Activated gamma-delta T cell treated with anti-CD3 and anti-CD28 coated beads, Interleukin-2, amount 50 U/mL, for 16 hours (primary cell): ENCODE data around the gene DHRS7.
"Not testable (repeated sequence)": the region's sequence is repeated elsewhere in the genome, so short reads cannot be mapped to it uniquely, and the experiment has no call there.

ENCODE experiments used
- DNase-seq: peaks from one replicate; pipeline ENCODE4 v3.0.0-alpha.2; 2020; ENCODE audit warnings: low read depth

DHRS7 gene

DNA sequence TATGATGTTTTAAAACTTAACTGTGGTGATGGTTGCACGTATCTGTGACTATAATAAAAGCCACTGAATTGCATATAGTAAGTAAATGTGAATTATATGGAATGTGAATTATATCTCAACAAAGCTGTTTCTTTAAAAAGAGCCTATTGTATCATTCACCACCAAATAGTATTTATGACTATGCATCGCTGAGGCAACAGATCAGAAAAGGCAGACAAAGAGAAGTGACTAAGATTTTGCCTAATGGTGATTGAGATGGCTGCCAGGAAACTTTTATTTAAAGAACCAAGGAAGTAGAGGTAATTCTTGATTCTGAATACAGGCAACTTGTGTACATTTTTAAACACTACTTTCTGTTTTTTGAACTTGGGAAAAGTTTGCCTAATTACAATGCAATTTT, 31.7 kb downstream of the DHRS7 start:
- no peak for DNase-seq

DNA sequence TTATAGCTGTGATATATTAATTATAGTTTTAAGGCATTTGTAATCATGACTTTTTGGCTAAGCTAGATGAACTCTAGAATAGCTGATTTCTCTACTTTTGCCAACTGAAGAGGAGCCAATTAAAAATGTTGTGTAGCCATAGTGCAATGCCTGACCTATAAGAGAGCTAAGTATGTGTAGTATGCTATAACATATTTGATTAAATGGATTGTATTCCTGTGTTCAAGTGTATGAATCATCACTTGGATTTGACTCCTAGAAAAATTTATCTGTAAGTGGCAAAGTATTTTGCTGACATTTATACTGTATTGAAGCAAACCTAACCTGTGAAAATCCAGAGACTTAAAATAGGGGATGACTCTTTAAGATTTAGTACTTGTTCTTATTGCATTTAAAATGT, 39.3 kb downstream of the DHRS7 start:
- no peak for DNase-seq

DNA sequence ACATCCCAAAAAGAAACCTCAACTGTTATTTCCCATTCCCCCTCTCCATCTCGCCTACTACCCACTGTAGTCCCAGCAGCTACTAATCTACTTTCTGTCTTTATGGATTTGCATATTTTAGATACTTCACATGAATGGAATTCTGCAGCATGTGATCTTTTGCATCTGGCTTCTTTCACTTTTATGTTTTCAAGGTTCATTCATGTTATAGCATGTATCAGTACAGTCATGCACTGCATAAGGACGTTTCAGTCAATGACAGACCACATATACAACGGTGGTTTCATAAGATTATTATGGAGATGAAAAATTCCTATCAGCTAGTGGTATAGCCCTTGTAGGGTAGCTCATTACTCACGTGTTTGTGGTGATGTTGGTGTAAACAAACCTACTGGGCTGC, 49.0 kb downstream of the DHRS7 start:
- no peak for DNase-seq

DNA sequence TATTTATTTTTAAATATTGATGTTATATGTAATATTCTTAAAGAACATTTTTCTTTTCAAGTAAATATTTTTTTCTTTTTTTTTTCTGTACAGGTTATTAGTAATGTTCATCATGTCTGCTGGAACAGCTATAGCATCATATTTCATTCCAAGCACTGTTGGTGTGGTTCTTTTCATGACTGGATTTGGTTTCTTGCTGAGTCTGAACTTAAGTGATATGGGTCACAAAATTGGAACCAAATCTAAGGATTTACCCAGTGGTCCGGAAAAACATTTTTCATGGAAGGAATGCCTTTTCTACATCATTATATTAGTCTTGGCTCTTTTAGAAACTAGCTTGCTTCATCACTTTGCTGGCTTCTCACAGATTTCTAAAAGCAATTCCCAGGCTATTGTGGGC, 50.3 kb downstream of the DHRS7 start:
- DNase-seq: no peak

DNA sequence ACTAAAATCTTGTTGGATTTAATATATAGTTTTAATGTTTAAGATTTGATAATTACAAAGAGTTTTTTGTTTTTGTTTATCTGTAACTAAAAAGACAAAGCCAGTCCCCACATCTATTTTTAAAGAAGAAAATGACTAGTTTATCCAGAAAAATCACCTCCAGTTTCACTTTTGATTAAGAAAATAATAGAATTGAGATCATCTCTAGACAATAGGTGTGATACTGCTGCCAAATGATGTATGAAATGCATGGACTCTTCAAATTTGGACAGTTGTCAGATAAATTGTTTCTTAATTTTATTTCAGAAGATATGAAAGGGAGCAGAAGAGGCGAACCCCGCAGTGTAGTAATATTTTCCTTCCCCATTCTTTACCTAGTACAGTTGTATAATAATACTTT, 53.5 kb downstream of the DHRS7 start:
- no peak for DNase-seq

DNA sequence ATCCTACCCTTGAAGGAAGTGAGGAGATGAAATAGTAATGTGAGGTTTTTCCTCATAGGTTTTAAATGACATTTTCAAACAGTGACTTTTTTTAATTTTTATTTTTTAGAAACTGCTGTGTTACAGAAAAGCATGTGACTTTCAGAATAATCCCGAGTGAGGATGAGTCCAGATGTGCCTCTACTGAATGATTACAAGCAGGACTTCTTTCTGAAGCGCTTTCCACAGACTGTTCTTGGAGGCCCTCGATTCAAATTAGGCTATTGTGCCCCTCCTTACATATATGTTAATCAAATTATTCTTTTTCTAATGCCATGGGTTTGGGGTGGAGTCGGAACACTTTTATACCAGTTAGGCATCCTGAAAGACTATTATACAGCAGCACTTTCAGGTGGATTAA, 57.7 kb downstream of the DHRS7 start:
- DNase-seq: no peak

DNA sequence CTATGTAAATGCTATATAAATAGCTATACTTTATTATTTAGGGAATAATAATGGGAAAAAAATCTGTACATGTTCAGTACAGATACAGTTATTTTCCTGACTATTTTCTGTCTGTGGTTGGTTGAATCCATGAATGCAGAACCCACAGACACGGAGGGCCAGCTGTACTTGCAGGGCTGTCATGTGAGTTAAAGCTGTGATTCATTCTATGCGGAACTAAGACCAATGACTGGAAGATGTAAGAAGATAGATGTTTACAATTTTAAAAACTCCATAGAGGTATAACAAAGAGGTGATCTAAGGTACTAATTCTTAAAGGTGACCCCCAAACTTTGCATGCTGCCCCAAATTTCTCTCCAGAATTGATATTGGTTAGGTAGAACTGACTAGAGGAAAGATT, 58.9 kb downstream of the DHRS7 start:
- DNase-seq: no peak

DNA sequence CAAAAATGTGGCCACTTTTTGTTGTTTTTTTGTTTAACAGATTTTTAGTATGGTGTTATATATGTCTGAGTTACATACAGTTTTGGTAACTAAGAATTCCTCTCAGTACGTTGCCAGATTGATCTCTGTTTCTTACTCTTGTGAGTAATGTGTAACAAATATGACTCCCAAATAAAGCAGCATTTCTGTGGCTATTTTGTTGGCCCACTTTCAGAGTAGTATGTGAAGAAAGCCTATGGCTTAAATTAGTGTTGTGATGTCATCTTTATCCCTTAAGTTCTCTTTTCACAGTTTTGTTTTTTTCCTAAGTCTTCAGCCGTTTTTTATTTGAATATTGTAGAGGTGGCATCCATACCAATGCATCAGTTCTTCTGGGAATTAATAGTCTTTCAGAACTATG, 62.8 kb downstream of the DHRS7 start:
- DNase-seq: no peak

DNA sequence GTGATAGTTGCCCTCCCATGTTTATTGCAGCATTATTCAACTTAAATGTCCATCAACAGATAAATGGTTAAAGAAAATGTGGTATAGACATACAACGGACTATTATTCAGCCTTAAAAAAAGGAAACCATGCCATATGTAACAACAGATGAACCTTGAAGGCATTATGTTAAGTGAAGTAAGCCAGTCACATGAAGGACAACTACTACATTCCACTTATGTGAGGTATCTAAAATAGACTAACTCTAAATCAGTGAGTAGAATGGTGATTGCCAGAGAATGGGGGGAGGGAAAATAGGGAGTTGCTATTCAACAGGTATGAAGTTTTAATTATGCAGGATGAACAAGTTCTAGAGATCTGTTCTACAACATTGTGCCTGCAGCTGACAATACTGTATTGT, 63.4 kb downstream of the DHRS7 start:
- no peak for DNase-seq

DNA sequence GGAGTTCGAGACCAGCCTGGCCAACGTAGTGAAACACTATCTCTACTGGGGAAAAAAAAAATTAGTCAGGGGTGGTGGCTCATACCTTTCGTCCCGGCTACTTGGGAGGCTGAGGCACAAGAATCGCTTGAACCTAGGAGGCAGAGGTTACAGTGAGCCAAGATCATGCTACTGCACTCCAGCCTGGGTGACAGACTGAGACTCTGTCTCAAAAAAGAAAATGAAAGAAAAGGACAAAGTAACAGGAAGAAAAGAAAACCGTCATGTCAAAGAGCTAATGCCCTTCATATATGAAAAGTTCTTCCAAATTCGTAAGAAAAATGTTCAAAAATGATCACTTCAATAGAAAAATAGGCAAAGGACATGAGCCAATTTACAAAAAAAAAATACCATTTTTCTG, 65.3 kb downstream of the DHRS7 start:
- DNase-seq: not testable (repeated sequence)

DNA sequence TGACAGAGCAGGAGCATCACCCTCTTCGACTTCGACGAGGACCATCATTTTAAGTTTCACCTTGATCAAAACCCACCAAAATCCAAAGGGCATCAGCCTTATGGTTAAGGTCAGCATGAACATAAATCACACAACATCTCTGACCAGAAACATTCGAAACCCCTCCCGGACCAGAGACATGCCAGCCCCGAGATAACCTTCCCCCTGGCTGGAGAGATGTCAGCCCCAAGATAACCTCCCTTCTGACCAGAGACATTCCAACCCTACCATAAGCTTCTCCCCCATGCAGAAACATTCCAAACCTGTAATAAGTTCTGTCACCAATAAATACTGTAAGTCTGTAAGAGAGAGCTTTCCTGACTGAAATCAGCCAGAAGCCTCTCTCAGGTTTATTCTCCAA, 67.2 kb downstream of the DHRS7 start:
- no peak for DNase-seq

DNA sequence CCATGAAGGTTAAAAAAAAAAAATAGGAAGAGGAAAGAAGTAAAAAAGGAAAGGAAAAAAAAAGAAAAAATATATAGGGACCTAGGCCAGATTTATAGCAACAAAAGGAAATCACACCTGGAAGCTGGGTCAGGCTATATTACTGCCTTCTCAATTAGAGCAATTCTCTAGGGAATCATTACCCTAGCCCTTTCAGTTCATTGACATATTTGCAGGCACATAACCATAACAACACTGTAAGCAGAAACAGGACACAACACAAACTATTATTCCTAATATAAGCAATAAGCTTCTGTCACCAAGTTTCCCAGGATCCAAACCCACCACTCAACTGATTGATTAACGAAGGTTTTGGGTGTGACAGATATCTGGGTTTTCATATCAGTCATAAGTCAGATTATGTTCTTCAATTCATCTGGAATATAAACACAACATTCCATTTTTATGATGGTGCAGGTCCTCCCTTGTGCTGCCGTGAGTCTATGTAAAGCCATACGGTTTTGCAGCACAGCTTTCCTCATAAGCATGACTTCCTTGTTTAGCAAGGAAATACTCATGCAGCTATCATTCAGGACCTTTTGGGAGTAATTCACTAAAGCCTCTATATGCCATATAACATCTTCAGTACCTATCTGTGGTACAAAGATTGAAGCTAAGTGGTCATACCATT, 69.3 kb downstream of the DHRS7 start:
- DNase-seq: no peak

DNA sequence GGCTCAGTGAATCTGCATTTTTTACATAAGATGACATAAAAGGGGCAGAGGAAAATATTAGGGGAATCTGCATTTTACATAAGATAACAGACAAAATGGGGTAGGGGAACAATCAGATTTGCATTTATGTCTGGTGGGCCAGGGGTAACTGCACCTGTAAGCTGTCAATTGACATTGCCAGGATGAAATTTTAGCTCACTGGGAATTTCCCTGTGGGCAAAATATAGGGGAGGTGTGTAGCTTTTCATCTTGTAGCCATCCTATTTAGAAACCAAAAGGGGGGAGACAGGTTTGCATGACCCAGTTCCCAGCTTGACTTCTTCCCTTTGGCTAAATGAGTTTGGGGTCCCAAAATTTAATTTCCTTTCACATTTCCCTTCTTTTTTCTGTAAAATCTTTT, 70.0 kb downstream of the DHRS7 start:
- DNase-seq: no peak

DNA sequence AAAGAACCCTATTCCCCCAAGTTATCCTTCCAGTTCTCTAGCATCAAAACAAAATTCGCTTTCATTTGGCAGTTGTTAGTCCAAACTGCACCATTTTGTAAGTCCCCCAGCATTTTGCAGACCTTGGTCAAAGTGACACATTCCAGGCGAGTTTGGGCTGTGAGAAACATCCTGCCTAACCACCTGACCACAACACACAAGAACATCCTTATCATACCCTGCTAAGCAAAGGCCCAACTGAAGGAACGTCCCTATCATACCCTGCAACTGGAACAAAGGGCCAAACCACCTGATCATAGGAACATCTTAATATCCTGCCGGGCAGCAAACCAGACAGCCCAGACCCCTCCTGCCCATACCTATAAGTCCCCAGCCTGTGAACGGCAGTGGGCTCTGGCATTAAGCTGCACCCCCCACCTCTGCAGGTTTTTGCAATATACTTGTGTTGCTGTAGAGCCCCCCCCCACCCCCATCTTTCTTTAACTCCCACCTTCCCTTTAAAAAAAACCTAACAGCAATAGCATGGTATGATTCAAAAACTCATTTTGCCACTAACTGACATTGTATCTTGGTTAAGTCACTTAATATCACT, 70.8 kb downstream of the DHRS7 start:
- DNase-seq: no peak
